Fibroblast of lung (primary cell): ENCODE results near the gene PCDHB10.
"Not testable (repeated sequence)": the region's sequence is repeated elsewhere in the genome, so short reads cannot be mapped to it uniquely, and the experiment has no call there.

Experiments used
- EZH2 ChIP-seq: IDR thresholded peaks from 2 replicates; pipeline ENCODE4 v1.5.1; 2012; ENCODE audit warnings: low read length, control low read depth, mild to moderate bottlenecking; ENCODE audit errors: missing control alignments
- TF ChIP-seq, protein P1 (sequence below), 2 donors: IDR thresholded peaks in 1 of 2; conservative IDR thresholded peaks in 1 of 2; 1 replicate in 1 of 2; 2 replicates in 1 of 2; pipeline ENCODE4 v1.5.1; 2011 to 2012; ENCODE audit warnings: low read length in 2 of 2, control low read depth in 1 of 2, inconsistent platforms in 1 of 2, low read depth in 1 of 2, mild to moderate bottlenecking in 1 of 2

DNA sequence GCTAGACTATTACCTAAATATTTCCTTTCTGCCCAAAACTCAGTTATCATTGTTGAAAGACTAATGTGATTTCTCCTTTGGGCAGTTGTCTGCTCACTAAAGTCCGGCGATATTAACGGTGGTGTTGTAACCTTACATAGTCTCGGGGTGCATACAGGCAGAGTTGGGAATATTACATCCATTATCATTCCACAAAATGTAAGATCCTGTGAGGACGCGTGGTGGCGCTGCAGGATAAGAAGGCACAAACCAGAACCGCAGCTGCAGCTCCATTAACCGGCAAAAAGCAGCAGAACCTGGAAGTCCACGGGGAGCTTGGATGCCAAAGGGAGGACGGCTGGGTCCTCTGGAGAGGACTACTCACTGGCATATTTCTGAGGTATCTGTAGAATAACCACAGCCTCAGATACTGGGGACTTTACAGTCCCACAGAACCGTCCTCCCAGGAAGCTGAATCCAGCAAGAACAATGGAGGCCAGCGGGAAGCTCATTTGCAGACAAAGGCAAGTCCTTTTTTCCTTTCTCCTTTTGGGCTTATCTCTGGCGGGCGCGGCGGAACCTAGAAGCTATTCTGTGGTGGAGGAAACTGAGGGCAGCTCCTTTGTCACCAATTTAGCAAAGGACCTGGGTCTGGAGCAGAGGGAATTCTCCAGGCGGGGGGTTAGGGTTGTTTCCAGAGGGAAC is 21.6 kb downstream of the PCDHB10 start, which contains the start of gene PCDHB13:
- TF ChIP-seq, protein P1, sequence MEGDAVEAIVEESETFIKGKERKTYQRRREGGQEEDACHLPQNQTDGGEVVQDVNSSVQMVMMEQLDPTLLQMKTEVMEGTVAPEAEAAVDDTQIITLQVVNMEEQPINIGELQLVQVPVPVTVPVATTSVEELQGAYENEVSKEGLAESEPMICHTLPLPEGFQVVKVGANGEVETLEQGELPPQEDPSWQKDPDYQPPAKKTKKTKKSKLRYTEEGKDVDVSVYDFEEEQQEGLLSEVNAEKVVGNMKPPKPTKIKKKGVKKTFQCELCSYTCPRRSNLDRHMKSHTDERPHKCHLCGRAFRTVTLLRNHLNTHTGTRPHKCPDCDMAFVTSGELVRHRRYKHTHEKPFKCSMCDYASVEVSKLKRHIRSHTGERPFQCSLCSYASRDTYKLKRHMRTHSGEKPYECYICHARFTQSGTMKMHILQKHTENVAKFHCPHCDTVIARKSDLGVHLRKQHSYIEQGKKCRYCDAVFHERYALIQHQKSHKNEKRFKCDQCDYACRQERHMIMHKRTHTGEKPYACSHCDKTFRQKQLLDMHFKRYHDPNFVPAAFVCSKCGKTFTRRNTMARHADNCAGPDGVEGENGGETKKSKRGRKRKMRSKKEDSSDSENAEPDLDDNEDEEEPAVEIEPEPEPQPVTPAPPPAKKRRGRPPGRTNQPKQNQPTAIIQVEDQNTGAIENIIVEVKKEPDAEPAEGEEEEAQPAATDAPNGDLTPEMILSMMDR (conservative IDR thresholded peaks at IDR 0.05 in 1 of 2, IDR thresholded peaks at IDR 0.05 in 1 of 2; ENCODE audit: low read depth in 1 of 2, low read length in 2 of 2): not testable (repeated sequence)
- not testable (repeated sequence) for TF ChIP-seq EZH2
